HepG2 (cell line): ENCODE measurements around the gene ATAD3C. TPM values are rescaled to one million over a fixed set of nuclear protein-coding genes. Genes with fewer than 3 reads are reported as not detected.

Source experiments
- CREM ChIP-seq, 2 experiments: sonication (generic) in 1 of 2; formaldehyde crosslinking in 1 of 2; IDR thresholded peaks; 2 replicates each; pipeline versions ENCODE4 v1.4.0 to v1.6.1; 2016 to 2020; ENCODE audit warnings: antibody characterized with exemption in 1 of 2, mild to moderate bottlenecking in 1 of 2, missing genetic modification reagents in 1 of 2
- FOSL2 ChIP-seq: sonication (generic); formaldehyde crosslinking; IDR thresholded peaks from 2 replicates; pipeline ENCODE4 v1.4.0; 2020; ENCODE audit warnings: missing genetic modification reagents
- HNRNPH1 ChIP-seq: fragments of 200-400 bp; formaldehyde crosslinking; optimal IDR thresholded peaks from 2 replicates; pipeline ENCODE3; 2017; ENCODE audit warnings: mild to moderate bottlenecking, low read depth, low read length
- IKZF4 ChIP-seq: sonication (generic); formaldehyde crosslinking; IDR thresholded peaks from 2 replicates; pipeline ENCODE4 v1.5.1; 2020; ENCODE audit warnings: borderline replicate concordance, mild to moderate bottlenecking, low read depth, missing genetic modification reagents; ENCODE audit errors: not compliant biosample characterization
- MTF2 ChIP-seq: sonication (generic); formaldehyde crosslinking; IDR thresholded peaks from 2 replicates; pipeline ENCODE4 v1.5.0; 2020; ENCODE audit warnings: missing genetic modification reagents, borderline replicate concordance
- REPIN1 ChIP-seq: sonication (generic); formaldehyde crosslinking; IDR thresholded peaks from 2 replicates; pipeline ENCODE4 v1.8.0; 2022; ENCODE audit warnings: missing genetic modification reagents, low read depth, mild to moderate bottlenecking, borderline replicate concordance
- RFXANK ChIP-seq: IDR thresholded peaks from 2 replicates; pipeline ENCODE4 v1.6.1; 2016
- U2AF2 ChIP-seq: fragments of 200-400 bp; formaldehyde crosslinking; IDR thresholded peaks from 2 replicates; pipeline ENCODE4 v1.6.1; 2017; ENCODE audit warnings: low read depth, mild to moderate bottlenecking, low read length
- ZFY ChIP-seq: sonication (generic); formaldehyde crosslinking; IDR thresholded peaks from 2 replicates; pipeline ENCODE4 v1.4.0; 2020; ENCODE audit warnings: missing genetic modification reagents
- ZNF335 ChIP-seq: sonication (generic); formaldehyde crosslinking; IDR thresholded peaks from 2 replicates; pipeline ENCODE4 v1.4.0; 2020; ENCODE audit warnings: missing genetic modification reagents
- ZNF788 ChIP-seq: sonication (generic); formaldehyde crosslinking; IDR thresholded peaks from 2 replicates; pipeline ENCODE4 v1.5.0; 2020; ENCODE audit warnings: mild to moderate bottlenecking, missing genetic modification reagents, borderline replicate concordance
- ZSCAN31 ChIP-seq: sonication (generic); formaldehyde crosslinking; IDR thresholded peaks from 2 replicates; pipeline ENCODE4 v1.5.0; 2020; ENCODE audit warnings: low read depth, mild to moderate bottlenecking, missing genetic modification reagents
- polyA plus RNA-seq, 8 experiments: library from polyadenylated mRNA; depleted of rRNA in 3 of 8; stranded (reverse) in 7 of 8; unstranded in 1 of 8; fragments of >200 nt; fragmentation: Illumina TruSeq in 4 of 8; extraction: Trizol in 4 of 8; gene quantifications; 2 replicates each; pipeline versions ENCODE4 v1.2.1 to v1.2.3, GENCODE V29; 2011 to 2016; ENCODE audit warnings: low read depth in 4 of 8, missing spikeins in 1 of 8, mixed read lengths in 1 of 8; ENCODE audit not compliant: insufficient read depth in 1 of 8
- total RNA-seq, 5 experiments: library from RNA; depleted of rRNA; stranded (reverse); fragments of >200 nt; fragmentation: Illumina TruSeq; extraction: Trizol; gene quantifications; 2 replicates each; pipeline ENCODE4 v1.2.3, GENCODE V29; 2016; ENCODE audit warnings: low read depth in 1 of 5
- TF ChIP-seq, protein P1 (sequence below): IDR thresholded peaks from 2 replicates; pipeline ENCODE4 v1.6.1; 2016; ENCODE audit warnings: missing biosample characterization, missing genetic modification reagents, low read depth
- TF ChIP-seq, protein P2 (sequence below): sonication (generic); formaldehyde crosslinking; IDR thresholded peaks from 2 replicates; pipeline ENCODE4 v1.4.0; 2020; ENCODE audit warnings: missing genetic modification reagents, borderline replicate concordance
- TF ChIP-seq, protein P3 (sequence below): sonication (generic); formaldehyde crosslinking; IDR thresholded peaks from 2 replicates; pipeline ENCODE4 v1.8.1; 2023; ENCODE audit warnings: missing genetic modification reagents, mild to moderate bottlenecking, borderline replicate concordance
- TF ChIP-seq, protein P4 (sequence below): sonication (generic); formaldehyde crosslinking; IDR thresholded peaks from 2 replicates; pipeline ENCODE4 v1.4.0; 2020; ENCODE audit warnings: missing genetic modification reagents
- TF ChIP-seq, protein P5 (sequence below): IDR thresholded peaks from 2 replicates; pipeline ENCODE4 v1.6.1; 2016
- TF ChIP-seq, protein P6 (sequence below): sonication (generic); formaldehyde crosslinking; IDR thresholded peaks from 2 replicates; pipeline ENCODE4 v1.4.0; 2020; ENCODE audit warnings: missing genetic modification reagents
- TF ChIP-seq, protein P7 (sequence below): sonication (generic); formaldehyde crosslinking; conservative IDR thresholded peaks from 2 replicates; pipeline ENCODE4 v1.8.0; 2022; ENCODE audit warnings: mild to moderate bottlenecking, moderate library complexity, missing genetic modification reagents

The ATAD3C gene
- total and polyA plus RNA-seq, 2 of the 13 experiments (the other 11 are each of a cell fraction or from before 2014, with no cell fraction given): 2.4 to 3.2 TPM

DNA sequence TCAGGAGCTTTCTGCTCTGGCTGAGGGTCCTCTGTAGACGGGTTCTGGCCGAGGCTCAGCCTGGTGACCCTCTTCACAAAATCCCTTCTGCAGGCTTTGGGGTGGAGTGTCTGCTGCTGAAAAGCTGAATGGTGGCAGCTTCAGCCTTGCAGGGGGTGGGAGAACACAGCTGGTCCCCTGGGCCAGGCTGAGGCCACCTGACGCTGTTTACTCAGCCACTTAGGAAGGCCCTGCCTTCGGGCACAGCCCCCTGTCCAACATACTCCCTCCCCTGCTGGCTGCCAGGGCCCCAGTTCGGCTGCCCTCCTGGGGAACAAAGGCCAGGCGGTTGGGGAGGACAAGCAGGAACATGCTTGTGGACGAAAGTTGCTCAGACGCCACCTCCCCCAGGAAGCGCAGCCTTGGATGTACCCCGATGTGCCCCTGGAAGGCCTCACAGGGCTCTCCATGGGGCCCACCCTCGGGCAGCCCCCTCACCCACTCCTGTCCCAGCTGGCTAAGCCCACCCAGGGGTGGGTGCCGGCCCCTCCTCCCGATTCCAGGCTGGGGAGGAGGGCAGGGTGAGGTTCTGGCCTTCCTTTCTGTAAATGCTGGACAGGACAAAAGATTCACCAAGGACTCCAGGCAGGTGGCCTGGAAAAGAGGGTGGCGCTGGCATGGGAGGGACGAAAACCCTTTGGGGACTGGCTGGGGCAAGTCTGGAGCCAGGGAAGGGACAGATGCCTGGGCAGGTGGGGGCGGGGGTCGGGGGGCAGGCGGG lies 28.2 kb upstream of the ATAD3C start, which contains the start of gene ANKRD65 (continued):
- TF ChIP-seq, protein P1, sequence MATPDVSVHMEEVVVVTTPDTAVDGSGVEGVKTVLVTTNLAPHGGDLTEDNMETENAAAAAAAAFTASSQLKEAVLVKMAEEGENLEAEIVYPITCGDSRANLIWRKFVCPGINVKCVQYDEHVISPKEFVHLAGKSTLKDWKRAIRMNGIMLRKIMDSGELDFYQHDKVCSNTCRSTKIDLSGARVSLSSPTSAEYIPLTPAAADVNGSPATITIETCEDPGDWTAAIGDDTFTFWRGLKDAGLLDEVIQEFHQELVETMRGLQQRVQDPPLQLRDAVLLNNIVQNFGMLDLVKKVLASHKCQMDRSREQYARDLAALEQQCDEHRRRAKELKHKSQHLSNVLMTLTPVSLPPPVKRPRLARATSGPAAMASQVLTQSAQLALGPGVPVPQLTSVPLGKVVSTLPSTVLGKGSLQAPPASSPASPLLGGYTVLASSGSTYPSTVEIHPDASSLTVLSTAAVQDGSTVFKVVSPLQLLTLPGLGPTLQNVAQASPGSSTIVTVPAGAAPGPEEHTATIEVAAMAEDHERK (CRISPR knock-in tag): no peak
- TF ChIP-seq FOSL2 (0 out of 2 replicates have a peak, but pooled peaks have one; percentile 6), REPIN1 (peak; percentile 80; the same call in 1 of the 2 replicates), HNRNPH1 (no peak), RFXANK (no peak), ZSCAN31 (CRISPR knock-in tag) (no peak), U2AF2 (no peak), ZNF788 (CRISPR knock-in tag) (no peak), IKZF4 (CRISPR knock-in tag) (no peak), MTF2 (CRISPR knock-in tag) (no peak), CREM (IDR thresholded peaks at IDR 0.05) (no peak), CREM (CRISPR knock-in tag; IDR thresholded peaks at IDR 0.05) (no peak), ZNF335 (no peak), ZFY (peak; percentile 75)
- TF ChIP-seq, protein P2, sequence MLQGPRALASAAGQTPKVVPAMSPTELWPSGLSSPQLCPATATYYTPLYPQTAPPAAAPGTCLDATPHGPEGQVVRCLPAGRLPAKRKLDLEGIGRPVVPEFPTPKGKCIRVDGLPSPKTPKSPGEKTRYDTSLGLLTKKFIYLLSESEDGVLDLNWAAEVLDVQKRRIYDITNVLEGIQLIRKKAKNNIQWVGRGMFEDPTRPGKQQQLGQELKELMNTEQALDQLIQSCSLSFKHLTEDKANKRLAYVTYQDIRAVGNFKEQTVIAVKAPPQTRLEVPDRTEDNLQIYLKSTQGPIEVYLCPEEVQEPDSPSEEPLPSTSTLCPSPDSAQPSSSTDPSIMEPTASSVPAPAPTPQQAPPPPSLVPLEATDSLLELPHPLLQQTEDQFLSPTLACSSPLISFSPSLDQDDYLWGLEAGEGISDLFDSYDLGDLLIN (CRISPR knock-in tag): no peak
- TF ChIP-seq, protein P3, sequence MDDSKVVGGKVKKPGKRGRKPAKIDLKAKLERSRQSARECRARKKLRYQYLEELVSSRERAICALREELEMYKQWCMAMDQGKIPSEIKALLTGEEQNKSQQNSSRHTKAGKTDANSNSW (CRISPR knock-in tag): no peak
- TF ChIP-seq, protein P4, sequence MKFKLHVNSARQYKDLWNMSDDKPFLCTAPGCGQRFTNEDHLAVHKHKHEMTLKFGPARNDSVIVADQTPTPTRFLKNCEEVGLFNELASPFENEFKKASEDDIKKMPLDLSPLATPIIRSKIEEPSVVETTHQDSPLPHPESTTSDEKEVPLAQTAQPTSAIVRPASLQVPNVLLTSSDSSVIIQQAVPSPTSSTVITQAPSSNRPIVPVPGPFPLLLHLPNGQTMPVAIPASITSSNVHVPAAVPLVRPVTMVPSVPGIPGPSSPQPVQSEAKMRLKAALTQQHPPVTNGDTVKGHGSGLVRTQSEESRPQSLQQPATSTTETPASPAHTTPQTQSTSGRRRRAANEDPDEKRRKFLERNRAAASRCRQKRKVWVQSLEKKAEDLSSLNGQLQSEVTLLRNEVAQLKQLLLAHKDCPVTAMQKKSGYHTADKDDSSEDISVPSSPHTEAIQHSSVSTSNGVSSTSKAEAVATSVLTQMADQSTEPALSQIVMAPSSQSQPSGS (CRISPR knock-in tag): 0 out of 2 replicates have a peak, but pooled peaks have one; percentile 38
- TF ChIP-seq, protein P5, sequence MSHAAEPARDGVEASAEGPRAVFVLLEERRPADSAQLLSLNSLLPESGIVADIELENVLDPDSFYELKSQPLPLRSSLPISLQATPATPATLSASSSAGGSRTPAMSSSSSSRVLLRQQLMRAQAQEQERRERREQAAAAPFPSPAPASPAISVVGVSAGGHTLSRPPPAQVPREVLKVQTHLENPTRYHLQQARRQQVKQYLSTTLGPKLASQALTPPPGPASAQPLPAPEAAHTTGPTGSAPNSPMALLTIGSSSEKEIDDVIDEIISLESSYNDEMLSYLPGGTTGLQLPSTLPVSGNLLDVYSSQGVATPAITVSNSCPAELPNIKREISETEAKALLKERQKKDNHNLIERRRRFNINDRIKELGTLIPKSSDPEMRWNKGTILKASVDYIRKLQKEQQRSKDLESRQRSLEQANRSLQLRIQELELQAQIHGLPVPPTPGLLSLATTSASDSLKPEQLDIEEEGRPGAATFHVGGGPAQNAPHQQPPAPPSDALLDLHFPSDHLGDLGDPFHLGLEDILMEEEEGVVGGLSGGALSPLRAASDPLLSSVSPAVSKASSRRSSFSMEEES (CRISPR knock-in tag): peak; percentile 56; the same call in 1 of the 2 replicates
- TF ChIP-seq, protein P6, sequence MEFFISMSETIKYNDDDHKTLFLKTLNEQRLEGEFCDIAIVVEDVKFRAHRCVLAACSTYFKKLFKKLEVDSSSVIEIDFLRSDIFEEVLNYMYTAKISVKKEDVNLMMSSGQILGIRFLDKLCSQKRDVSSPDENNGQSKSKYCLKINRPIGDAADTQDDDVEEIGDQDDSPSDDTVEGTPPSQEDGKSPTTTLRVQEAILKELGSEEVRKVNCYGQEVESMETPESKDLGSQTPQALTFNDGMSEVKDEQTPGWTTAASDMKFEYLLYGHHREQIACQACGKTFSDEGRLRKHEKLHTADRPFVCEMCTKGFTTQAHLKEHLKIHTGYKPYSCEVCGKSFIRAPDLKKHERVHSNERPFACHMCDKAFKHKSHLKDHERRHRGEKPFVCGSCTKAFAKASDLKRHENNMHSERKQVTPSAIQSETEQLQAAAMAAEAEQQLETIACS: no peak
- TF ChIP-seq, protein P7, sequence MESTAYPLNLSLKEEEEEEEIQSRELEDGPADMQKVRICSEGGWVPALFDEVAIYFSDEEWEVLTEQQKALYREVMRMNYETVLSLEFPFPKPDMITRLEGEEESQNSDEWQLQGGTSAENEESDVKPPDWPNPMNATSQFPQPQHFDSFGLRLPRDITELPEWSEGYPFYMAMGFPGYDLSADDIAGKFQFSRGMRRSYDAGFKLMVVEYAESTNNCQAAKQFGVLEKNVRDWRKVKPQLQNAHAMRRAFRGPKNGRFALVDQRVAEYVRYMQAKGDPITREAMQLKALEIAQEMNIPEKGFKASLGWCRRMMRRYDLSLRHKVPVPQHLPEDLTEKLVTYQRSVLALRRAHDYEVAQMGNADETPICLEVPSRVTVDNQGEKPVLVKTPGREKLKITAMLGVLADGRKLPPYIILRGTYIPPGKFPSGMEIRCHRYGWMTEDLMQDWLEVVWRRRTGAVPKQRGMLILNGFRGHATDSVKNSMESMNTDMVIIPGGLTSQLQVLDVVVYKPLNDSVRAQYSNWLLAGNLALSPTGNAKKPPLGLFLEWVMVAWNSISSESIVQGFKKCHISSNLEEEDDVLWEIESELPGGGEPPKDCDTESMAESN (CRISPR knock-in tag): peak; percentile 78; the same call in 1 of the 2 replicates
